Activated B cell treated with CpG ODN at 0.5 μM for 24 hours (primary cell): ENCODE data around the gene MFAP4. TPM values are rescaled to one million over a fixed set of nuclear protein-coding genes. Genes with fewer than 3 reads are reported as not detected.

ENCODE experiments used
- ATAC-seq: fragments of 200-7000 bp; cut with Tn5 transposase; one replicate; pipeline ENCODE4 v1.10.0; 2021; ENCODE audit warnings: low read depth, mild to moderate bottlenecking, moderate library complexity
- CTCF ChIA-PET: fragments of 350-600 bp; sonication (Branson Sonifier 250); formaldehyde crosslinking; loops from one replicate; lab custom pipeline; 2021; ENCODE audit warnings: antibody characterized with exemption; lab: Charles Lee
- POLR2A ChIA-PET: fragments of 350-600 bp; sonication (Branson Sonifier 250); formaldehyde crosslinking; loops from one replicate; lab custom pipeline; 2021; ENCODE audit warnings: antibody characterized with exemption; lab: Charles Lee
- DNase-seq: peaks from one replicate; pipeline ENCODE4 v3.0.0; 2022
- H3K27ac Mint-ChIP-seq: one replicate; pipeline ENCODE4 v1.8.0; 2020; ENCODE audit warnings: mixed read lengths
- H3K27me3 Mint-ChIP-seq: one replicate; pipeline ENCODE4 v1.8.0; 2021; ENCODE audit warnings: mixed read lengths
- H3K36me3 Mint-ChIP-seq: one replicate; pipeline ENCODE4 v1.8.0; 2021; ENCODE audit warnings: low read depth, mixed read lengths
- H3K4me1 Mint-ChIP-seq: one replicate; pipeline ENCODE4 v1.8.0; 2021; ENCODE audit warnings: mixed read lengths
- H3K4me3 Mint-ChIP-seq: one replicate; pipeline ENCODE4 v1.8.0; 2020; ENCODE audit warnings: mild to moderate bottlenecking, mixed read lengths
- H3K9me3 Mint-ChIP-seq: one replicate; pipeline ENCODE4 v1.8.0; 2020; ENCODE audit warnings: mixed read lengths
- CTCF ChIP-seq: fragments of 200-600 bp; IDR thresholded peaks from one replicate; pipeline ENCODE4 v1.8.0; 2022; ENCODE audit warnings: antibody characterized with exemption, mild to moderate bottlenecking
- intact Hi-C: fragments of 100-400 bp; cut with micrococcal nuclease; formaldehyde crosslinking; loops from one replicate; pipeline ENCODE4 v1.15.1; 2024
- total RNA-seq: library from RNA; stranded (reverse); gene quantifications from 2 replicates; pipeline ENCODE4 v1.2.3, GENCODE V29; 2022

Gene MFAP4
- total RNA-seq, 1 donor from 2014 or later, result not detected

- DNase-seq, result no peak
- intact Hi-C loops, result no loop called here
- Mint-ChIP-seq H3K36me3 (no peaks in the 10 kb centered on the region), H3K27ac (no peak overlapping the region), H3K27me3 (peaks cover 5% of the 10 kb centered on the region), H3K4me3 (no peak overlapping the region), H3K4me1 (no peaks in the 10 kb centered on the region), H3K9me3 (no peaks in the 10 kb centered on the region)
- ChIA-PET CTCF (no interaction called here), POLR2A (no interaction called here)
- no peak for ATAC-seq
- TF ChIP-seq CTCF, result no peak
Measured at GRCh38 chr17:19390951-19391350, 4.0 kb upstream of the MFAP4 start.

DNA sequence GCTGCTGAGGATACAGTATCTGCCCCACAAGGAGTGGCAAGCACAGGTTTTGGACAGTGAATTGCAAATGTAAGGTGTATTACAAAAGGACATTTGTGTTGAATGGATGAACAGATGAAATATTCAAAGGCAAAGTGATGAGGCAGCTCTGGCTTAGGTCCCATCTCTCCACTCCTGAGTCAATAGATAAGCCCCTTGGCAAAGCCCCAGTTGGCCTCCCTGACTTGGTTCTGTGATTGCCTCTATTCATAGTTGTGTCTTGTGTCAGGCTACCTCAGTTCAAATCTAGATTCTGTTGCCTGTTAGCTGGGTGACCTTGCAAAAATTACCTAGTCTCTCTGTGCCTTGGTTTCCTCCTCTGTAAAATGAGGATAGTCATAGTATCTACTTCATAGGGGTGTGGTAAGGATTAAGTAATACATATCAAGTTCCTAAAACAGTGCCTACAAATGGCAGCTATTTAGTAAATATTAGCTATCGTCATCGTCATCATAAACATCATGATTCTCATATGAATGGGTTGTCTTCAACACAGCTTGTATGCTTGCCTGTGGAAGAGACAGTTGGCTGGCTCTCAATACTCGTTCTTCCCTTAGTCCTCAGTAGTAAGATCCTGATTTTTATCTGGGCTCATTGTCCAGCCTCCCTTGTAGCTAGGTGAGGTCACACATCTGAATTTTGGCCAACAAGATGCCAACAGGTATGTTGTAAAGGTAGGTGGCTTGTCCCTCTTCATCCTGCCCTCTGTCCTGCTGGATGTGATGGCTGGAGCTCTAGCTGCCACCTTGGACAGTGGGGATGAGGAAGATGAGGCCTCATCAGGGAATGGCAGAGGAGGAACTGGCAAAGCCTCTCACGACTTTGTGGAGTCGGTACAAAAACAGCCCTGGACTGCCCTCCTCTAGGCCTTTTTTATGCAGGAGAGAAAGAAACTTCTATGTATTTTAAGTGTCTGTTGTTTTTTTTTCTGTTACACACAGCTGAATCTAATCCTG, 2.1 kb upstream of the MFAP4 start:
- H3K27ac Mint-ChIP-seq, result no peak overlapping the region
- ChIA-PET CTCF (interaction anchor here (0.7 to 1.6 kb wide), 2 partner anchors 11 to 26 kb away, joined by 3 read pairs; partner anchors contain the start of gene MAPK7), POLR2A (no interaction called here)
- H3K27me3 Mint-ChIP-seq, result peaks cover 5% of the 10 kb centered on the region
- intact Hi-C loops, result no loop called here
- TF ChIP-seq CTCF, result no peak
- H3K9me3 Mint-ChIP-seq, result no peaks in the 10 kb centered on the region
- ATAC-seq, result no peak
- no peak overlapping the region for H3K4me3 Mint-ChIP-seq
- no peaks in the 10 kb centered on the region for H3K4me1 Mint-ChIP-seq
- no peak for DNase-seq
- peaks cover 15% of the 10 kb centered on the region for H3K36me3 Mint-ChIP-seq

- intact Hi-C loops, result no loop called here
- Mint-ChIP-seq H3K27me3 (peaks cover 5% of the 10 kb centered on the region), H3K4me1 (no peaks in the 10 kb centered on the region), H3K36me3 (peaks cover 25% of the 10 kb centered on the region), H3K9me3 (no peaks in the 10 kb centered on the region), H3K4me3 (no peak overlapping the region), H3K27ac (no peak overlapping the region)
- no peak for TF ChIP-seq CTCF
- DNase-seq (no peak), ATAC-seq (no peak)
- CTCF ChIA-PET, result no interaction called here
- POLR2A ChIA-PET, result no interaction called here
Measured at GRCh38 chr17:19387921-19388521, 1.0 kb upstream of the MFAP4 start.

GRCh38 chr17:19386051-19386929, 700 bp downstream of the MFAP4 start:
- TF ChIP-seq CTCF, result no peak
- Mint-ChIP-seq H3K9me3 (no peaks in the 10 kb centered on the region), H3K27me3 (peaks cover 5% of the 10 kb centered on the region), H3K4me3 (no peak overlapping the region), H3K27ac (no peak overlapping the region), H3K4me1 (no peaks in the 10 kb centered on the region), H3K36me3 (peaks cover 37% of the 10 kb centered on the region)
- ATAC-seq, result no peak
- intact Hi-C loops, result no loop called here
- ChIA-PET CTCF (no interaction called here), POLR2A (no interaction called here)
- DNase-seq, result no peak
